Activated T-cell treated with anti-CD3 and anti-CD28 coated beads, Interleukin-2, amount 50 U/mL, for 24 hours (primary cell): Measurements from ENCODE around the gene PSMC2.
"Not testable (repeated sequence)": the region's sequence is repeated elsewhere in the genome, so short reads cannot be mapped to it uniquely, and the experiment has no call there.

Experiments
- DNase-seq: peaks from one replicate; pipeline ENCODE4 v3.0.0-alpha.2; 2020
- H3K27ac Mint-ChIP-seq: 2 replicates; pipeline ENCODE4 v1.8.0; 2020; ENCODE audit warnings: mild to moderate bottlenecking, mixed read lengths
- H3K27me3 Mint-ChIP-seq: 2 replicates; pipeline ENCODE4 v1.8.0; 2020; ENCODE audit warnings: mixed read lengths
- H3K36me3 Mint-ChIP-seq: 2 replicates; pipeline ENCODE4 v1.8.0; 2020; ENCODE audit warnings: low read depth, mixed read lengths
- H3K4me1 Mint-ChIP-seq: 2 replicates; pipeline ENCODE4 v1.8.0; 2020; ENCODE audit warnings: low read depth, mixed read lengths
- H3K4me3 Mint-ChIP-seq: 2 replicates; pipeline ENCODE4 v1.8.0; 2020; ENCODE audit warnings: mild to moderate bottlenecking, moderate library complexity, mixed read lengths
- H3K9me3 Mint-ChIP-seq: 2 replicates; pipeline ENCODE4 v1.8.0; 2020; ENCODE audit warnings: mixed read lengths

PSMC2 gene

DNA sequence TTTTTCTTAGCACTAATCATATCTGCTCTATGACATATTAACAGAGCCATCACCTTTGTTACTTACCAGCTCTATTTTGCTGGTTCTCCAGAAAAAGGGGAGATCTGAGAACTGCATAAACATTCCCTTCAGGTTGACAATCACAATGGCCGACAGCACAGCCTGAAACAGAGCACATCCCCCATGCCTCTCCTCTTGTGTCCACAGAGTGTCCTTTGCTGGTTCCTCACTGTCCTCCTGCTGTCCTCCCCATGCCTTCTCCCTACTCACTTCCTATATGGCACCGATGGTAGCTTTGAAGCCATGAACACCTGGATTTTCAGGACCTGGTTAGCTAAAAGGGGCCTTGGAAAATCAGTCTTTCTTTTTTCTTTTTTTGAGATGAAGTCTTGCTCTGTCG lies 41.8 kb downstream of the PSMC2 start:
- no peak overlapping the region for H3K4me3 Mint-ChIP-seq
- H3K9me3 Mint-ChIP-seq = no peaks in the 10 kb centered on the region
- no peaks in the 10 kb centered on the region for H3K4me1 Mint-ChIP-seq
- no peak for DNase-seq
- H3K27ac Mint-ChIP-seq = no peak overlapping the region
- H3K36me3 Mint-ChIP-seq = no peaks in the 10 kb centered on the region
- peaks cover 18% of the 10 kb centered on the region for H3K27me3 Mint-ChIP-seq

DNA sequence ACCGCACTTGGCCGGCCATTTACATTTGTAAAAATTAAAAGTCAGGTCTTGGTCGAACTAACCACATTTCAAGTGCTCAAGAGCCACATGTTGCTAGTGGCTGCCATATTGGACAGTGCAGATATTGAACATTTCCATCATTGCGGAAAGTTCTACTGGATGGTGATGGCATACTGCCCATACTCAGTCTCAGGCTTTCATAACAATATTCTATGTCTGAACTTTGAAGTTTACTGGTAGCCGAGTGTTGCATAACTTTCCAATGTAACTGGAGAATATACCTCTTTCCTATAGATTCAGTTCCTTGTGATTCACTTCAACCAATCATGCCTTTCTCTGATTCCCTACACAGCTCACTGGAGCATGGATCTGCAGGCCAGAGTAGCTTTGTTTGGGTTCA lies 43.7 kb downstream of the PSMC2 start:
- no peaks in the 10 kb centered on the region for H3K36me3 Mint-ChIP-seq
- no peak overlapping the region for H3K4me3 Mint-ChIP-seq
- no peaks in the 10 kb centered on the region for H3K4me1 Mint-ChIP-seq
- DNase-seq = no peak
- no peak overlapping the region for H3K27ac Mint-ChIP-seq
- H3K27me3 Mint-ChIP-seq = peaks cover 18% of the 10 kb centered on the region
- no peaks in the 10 kb centered on the region for H3K9me3 Mint-ChIP-seq

GRCh38 chr7:103391976-103392375 lies 44.5 kb downstream of the PSMC2 start:
- Mint-ChIP-seq H3K27ac (no peak overlapping the region), H3K27me3 (peaks cover 21% of the 10 kb centered on the region), H3K4me1 (no peaks in the 10 kb centered on the region), H3K9me3 (no peaks in the 10 kb centered on the region), H3K4me3 (no peak overlapping the region), H3K36me3 (no peaks in the 10 kb centered on the region)
- DNase-seq = no peak

GRCh38 chr7:103394566-103394965 lies 47.1 kb downstream of the PSMC2 start:
- no peak overlapping the region for H3K4me3 Mint-ChIP-seq
- H3K36me3 Mint-ChIP-seq = no peaks in the 10 kb centered on the region
- H3K4me1 Mint-ChIP-seq = no peaks in the 10 kb centered on the region
- H3K9me3 Mint-ChIP-seq = no peaks in the 10 kb centered on the region
- no peak overlapping the region for H3K27ac Mint-ChIP-seq
- DNase-seq = no peak
- H3K27me3 Mint-ChIP-seq = peaks cover 11% of the 10 kb centered on the region

- H3K36me3 Mint-ChIP-seq = no peaks in the 10 kb centered on the region
- H3K9me3 Mint-ChIP-seq = no peaks in the 10 kb centered on the region
- DNase-seq = no peak
- H3K4me1 Mint-ChIP-seq = no peaks in the 10 kb centered on the region
- H3K4me3 Mint-ChIP-seq = no peak overlapping the region
- H3K27me3 Mint-ChIP-seq = peaks cover 9% of the 10 kb centered on the region
- no peak overlapping the region for H3K27ac Mint-ChIP-seq
Observed at GRCh38 chr7:103395071-103395470, 47.6 kb downstream of the PSMC2 start.

DNA sequence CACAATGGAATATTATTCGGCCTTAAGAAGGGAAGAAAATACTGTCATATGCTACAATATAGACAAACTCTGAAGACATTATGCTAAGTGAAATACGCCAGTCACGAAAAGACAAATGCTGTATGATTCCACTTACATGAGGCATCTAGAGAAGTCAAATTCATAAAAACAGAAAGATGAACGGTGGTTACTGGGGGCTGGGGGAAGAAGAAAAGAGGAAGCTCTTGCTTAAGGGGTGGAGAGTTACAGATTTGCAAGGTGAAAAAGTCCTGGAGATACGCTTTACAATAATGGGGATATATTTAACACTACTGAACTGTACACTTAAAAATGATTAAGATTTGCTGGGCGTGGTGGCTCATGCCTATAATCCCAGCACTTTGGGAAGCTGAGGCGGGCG lies 49.0 kb downstream of the PSMC2 start:
- Mint-ChIP-seq H3K9me3 (no peaks in the 10 kb centered on the region), H3K36me3 (no peaks in the 10 kb centered on the region), H3K27me3 (peaks cover 6% of the 10 kb centered on the region), H3K4me3 (no peak overlapping the region), H3K27ac (no peak overlapping the region), H3K4me1 (no peaks in the 10 kb centered on the region)
- DNase-seq = no peak

- no peaks in the 10 kb centered on the region for H3K36me3 Mint-ChIP-seq
- no peaks in the 10 kb centered on the region for H3K9me3 Mint-ChIP-seq
- DNase-seq = no peak
- no peaks in the 10 kb centered on the region for H3K4me1 Mint-ChIP-seq
- H3K4me3 Mint-ChIP-seq = no peak overlapping the region
- no peak overlapping the region for H3K27ac Mint-ChIP-seq
- H3K27me3 Mint-ChIP-seq = peaks cover 3% of the 10 kb centered on the region
Observed at GRCh38 chr7:103398483-103399127, 51.2 kb downstream of the PSMC2 start.

DNA sequence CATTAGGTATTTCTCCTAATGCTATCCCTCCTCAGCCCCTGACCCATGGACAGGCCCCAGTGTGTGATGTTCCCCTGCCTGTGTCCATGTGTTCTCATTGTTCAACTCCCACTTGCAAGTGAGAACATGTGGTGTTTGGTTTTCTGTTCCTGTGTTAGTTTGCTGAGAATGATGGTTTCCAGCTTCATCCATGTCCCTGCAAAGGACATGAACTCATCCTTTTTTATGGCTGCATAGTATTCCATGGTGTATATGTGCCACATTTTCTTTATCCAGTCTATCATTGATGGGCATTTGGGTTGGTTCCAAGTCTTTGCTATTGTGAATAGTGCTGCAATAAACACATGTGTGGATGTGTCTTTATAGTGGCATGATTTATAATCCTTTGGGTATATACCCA lies 52.2 kb downstream of the PSMC2 start:
- not testable (repeated sequence) for H3K4me3 Mint-ChIP-seq

DNA sequence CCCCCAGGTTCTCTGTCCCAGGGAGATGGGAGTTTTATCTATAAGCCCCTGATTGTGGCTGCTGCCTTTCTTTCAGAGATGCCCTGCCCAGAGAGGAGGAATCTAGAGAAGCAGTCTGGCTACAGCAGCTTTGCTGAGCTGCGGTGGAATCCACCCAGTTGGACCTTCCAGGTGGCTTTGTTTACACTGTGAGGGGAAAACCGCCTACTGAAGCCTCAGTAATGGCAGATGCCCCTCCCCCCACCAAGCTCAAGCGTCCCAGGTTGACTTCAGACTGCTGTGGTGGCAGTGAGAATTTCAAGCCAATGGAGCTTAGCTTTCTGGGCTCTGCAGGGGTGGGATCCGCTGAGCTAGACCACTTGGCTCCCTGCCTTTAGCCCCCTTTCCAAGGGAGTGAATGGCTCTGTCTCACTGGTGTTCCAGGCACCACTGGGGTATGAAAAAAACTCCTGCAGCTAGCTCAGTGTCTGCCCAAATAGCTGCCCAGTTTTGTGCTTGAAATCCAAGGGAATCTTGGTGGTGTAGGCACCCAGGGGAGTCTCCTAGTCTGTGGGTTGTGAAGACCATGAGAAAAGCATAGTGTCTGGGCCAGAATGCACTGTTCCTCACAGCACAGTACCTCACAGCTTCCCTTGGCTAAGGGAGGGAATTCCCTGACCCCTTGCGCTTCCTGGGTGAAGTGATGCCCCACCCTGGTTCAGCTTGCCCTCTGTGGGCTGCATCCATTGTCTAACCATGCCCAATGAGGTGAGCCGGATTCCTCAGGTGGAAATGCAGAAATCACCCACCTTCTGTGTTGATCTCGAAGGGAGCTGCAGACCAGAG lies 58.6 kb downstream of the PSMC2 start:
- peaks cover 24% of the 10 kb centered on the region for H3K27me3 Mint-ChIP-seq
- not testable (repeated sequence) for H3K4me3 Mint-ChIP-seq, H3K36me3 Mint-ChIP-seq, H3K4me1 Mint-ChIP-seq, DNase-seq, H3K9me3 Mint-ChIP-seq, H3K27ac Mint-ChIP-seq

More for the DNA sequence above, 52.2 kb downstream of the PSMC2 start:
- not testable (repeated sequence) for H3K9me3 Mint-ChIP-seq, H3K4me1 Mint-ChIP-seq, H3K36me3 Mint-ChIP-seq, DNase-seq, H3K27me3 Mint-ChIP-seq, H3K27ac Mint-ChIP-seq

DNA sequence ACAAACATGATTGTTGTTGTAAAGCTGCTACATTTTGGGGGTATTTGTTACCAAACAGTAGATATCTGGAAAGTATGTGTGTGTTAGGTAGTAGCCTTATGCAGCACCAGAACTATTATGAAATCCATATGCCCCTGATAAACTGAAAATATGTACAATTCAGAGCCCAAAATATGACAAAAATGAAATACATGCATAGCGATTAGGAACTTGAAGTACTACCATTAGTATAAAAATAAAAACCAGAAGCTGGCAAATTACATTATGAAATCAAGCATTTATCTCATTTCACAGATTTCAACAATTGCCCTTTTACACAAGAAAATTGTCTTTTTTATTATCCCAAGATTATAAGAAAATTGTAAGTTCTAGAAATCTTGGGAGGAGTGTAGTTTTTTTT lies 64.7 kb downstream of the PSMC2 start:
- Mint-ChIP-seq H3K4me3 (no peak overlapping the region), H3K4me1 (no peaks in the 10 kb centered on the region), H3K27me3 (peaks cover 28% of the 10 kb centered on the region), H3K27ac (no peak overlapping the region), H3K36me3 (no peaks in the 10 kb centered on the region), H3K9me3 (no peaks in the 10 kb centered on the region)
- DNase-seq = no peak

DNA sequence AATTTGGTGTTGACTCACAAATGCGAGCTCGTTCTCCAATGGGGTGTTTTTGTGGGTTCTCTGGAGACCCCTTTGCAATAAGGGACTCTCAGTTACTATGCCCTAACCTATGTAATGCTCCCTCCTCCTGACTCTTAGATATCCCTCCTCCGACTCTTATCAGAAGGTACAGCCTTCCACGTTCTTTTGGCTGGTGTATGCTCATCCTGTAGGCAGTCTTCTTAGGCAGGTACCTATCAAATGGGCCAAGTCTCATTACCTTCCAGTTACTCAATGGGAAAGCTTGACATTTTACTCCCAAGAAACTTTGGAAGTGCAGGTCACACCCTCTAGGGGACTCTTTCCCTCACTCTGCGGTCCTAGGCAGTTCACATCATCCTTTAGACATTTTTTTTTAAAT lies 66.0 kb downstream of the PSMC2 start:
- H3K4me1 Mint-ChIP-seq = no peaks in the 10 kb centered on the region
- no peak overlapping the region for H3K4me3 Mint-ChIP-seq
- no peaks in the 10 kb centered on the region for H3K36me3 Mint-ChIP-seq
- no peaks in the 10 kb centered on the region for H3K9me3 Mint-ChIP-seq
- H3K27ac Mint-ChIP-seq = no peak overlapping the region
- DNase-seq = no peak
- peaks cover 31% of the 10 kb centered on the region for H3K27me3 Mint-ChIP-seq

- Mint-ChIP-seq H3K27ac (no peak overlapping the region), H3K9me3 (no peaks in the 10 kb centered on the region), H3K4me3 (no peak overlapping the region), H3K27me3 (peaks cover 36% of the 10 kb centered on the region), H3K4me1 (no peaks in the 10 kb centered on the region), H3K36me3 (no peaks in the 10 kb centered on the region)
- no peak for DNase-seq
Observed at GRCh38 chr7:103418241-103418640, 70.8 kb downstream of the PSMC2 start.
